ENCODE results near the gene CATSPERZ.

DNA sequence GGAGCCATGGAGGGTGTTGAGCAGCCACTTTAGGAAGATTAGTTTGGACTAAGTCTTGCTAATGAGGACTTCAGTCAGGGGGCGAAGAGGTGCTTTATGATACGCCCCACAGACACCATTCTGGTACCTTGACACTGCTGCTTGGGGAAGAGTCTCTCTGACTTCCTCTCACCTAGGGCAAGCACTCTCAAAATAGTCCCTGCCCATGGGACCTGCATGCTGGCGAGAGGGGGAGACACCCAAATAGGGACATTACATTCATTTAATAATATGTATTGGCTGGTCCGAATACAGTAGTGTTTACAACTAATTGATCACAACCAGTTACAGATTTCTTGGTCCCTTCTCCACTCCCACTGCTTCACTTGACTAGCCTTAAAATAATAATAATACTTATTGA, 4.4 kb upstream of the CATSPERZ start:
- no peak for TF ChIP-seq EZH2 (IDR thresholded peaks at IDR 0.05; ENCODE audit: borderline replicate concordance, low read length)
- TF ChIP-seq, protein P1, sequence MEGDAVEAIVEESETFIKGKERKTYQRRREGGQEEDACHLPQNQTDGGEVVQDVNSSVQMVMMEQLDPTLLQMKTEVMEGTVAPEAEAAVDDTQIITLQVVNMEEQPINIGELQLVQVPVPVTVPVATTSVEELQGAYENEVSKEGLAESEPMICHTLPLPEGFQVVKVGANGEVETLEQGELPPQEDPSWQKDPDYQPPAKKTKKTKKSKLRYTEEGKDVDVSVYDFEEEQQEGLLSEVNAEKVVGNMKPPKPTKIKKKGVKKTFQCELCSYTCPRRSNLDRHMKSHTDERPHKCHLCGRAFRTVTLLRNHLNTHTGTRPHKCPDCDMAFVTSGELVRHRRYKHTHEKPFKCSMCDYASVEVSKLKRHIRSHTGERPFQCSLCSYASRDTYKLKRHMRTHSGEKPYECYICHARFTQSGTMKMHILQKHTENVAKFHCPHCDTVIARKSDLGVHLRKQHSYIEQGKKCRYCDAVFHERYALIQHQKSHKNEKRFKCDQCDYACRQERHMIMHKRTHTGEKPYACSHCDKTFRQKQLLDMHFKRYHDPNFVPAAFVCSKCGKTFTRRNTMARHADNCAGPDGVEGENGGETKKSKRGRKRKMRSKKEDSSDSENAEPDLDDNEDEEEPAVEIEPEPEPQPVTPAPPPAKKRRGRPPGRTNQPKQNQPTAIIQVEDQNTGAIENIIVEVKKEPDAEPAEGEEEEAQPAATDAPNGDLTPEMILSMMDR (conservative IDR thresholded peaks at IDR 0.05 in 1 of 2, IDR thresholded peaks at IDR 0.05 in 1 of 2; ENCODE audit: extremely low read depth in 1 of 2, insufficient read depth in 1 of 2, low read depth in 1 of 2, low read length in 2 of 2) = no peak

All from mammary epithelial cell (primary cell).